Activated naive CD4-positive, alpha-beta T cell treated with anti-CD3 and anti-CD28 coated beads for 36 hours (primary cell): ENCODE data around the gene TBL1XR1. TPM values are rescaled to one million over a fixed set of nuclear protein-coding genes. Genes with fewer than 3 reads are reported as not detected.

Experiments used
- CTCF ChIA-PET: fragments of 350-600 bp; sonication (Branson Sonifier 250); formaldehyde crosslinking; loops from one replicate; lab custom pipeline; 2021; ENCODE audit warnings: antibody characterized with exemption; lab: Charles Lee
- DNase-seq: peaks from one replicate; pipeline ENCODE4 v3.0.0-alpha.2; 2020
- H3K27ac Mint-ChIP-seq: one replicate; pipeline ENCODE4 v1.8.0; 2021; ENCODE audit warnings: mild to moderate bottlenecking, mixed read lengths
- H3K27me3 Mint-ChIP-seq: one replicate; pipeline ENCODE4 v1.8.0; 2021; ENCODE audit warnings: low read depth, mixed read lengths
- H3K36me3 Mint-ChIP-seq: one replicate; pipeline ENCODE4 v1.8.0; 2021; ENCODE audit warnings: low read depth, mixed read lengths
- H3K4me1 Mint-ChIP-seq: one replicate; pipeline ENCODE4 v1.8.0; 2021; ENCODE audit warnings: low read depth, mixed read lengths
- H3K4me3 Mint-ChIP-seq: one replicate; pipeline ENCODE4 v1.8.0; 2021; ENCODE audit warnings: mild to moderate bottlenecking, moderate library complexity, mixed read lengths
- H3K9me3 Mint-ChIP-seq: one replicate; pipeline ENCODE4 v1.8.0; 2021; ENCODE audit warnings: mixed read lengths
- intact Hi-C: fragments of 100-400 bp; cut with micrococcal nuclease; formaldehyde crosslinking; loops from one replicate; pipeline ENCODE4 v1.15.1; 2023
- total RNA-seq, 2 experiments: library from RNA; stranded (reverse); gene quantifications; one replicate each; pipeline ENCODE4 v1.2.3, GENCODE V29; 2021

Gene TBL1XR1
- total RNA-seq, 2 experiments from 2014 or later: 149 to 162 TPM

GRCh38 chr3:177098551-177098950 lies 98.7 kb downstream of the TBL1XR1 start:
- Mint-ChIP-seq H3K27me3 (no peaks in the 10 kb centered on the region), H3K9me3 (peaks cover 15% of the 10 kb centered on the region), H3K4me1 (peaks cover 15% of the 10 kb centered on the region), H3K27ac (no peak overlapping the region), H3K36me3 (peaks cover 32% of the 10 kb centered on the region), H3K4me3 (no peak overlapping the region)
- no peak for DNase-seq
- CTCF ChIA-PET: no interaction called here
- intact Hi-C loops: no loop called here

- no peak overlapping the region for H3K4me3 Mint-ChIP-seq
- H3K4me1 Mint-ChIP-seq: peaks cover 14% of the 10 kb centered on the region
- H3K9me3 Mint-ChIP-seq: peaks cover 26% of the 10 kb centered on the region
- no peak overlapping the region for H3K27ac Mint-ChIP-seq
- DNase-seq: no peak
- intact Hi-C loops: no loop called here
- CTCF ChIA-PET: interaction anchor here (0.8 kb wide), 1 partner anchor 8 kb away, joined by 4 read pairs; no protein-coding TSS in a partner anchor
- peaks cover 46% of the 10 kb centered on the region for H3K36me3 Mint-ChIP-seq
- no peaks in the 10 kb centered on the region for H3K27me3 Mint-ChIP-seq
Measured at GRCh38 chr3:177096615-177097014, 100.7 kb downstream of the TBL1XR1 start.

GRCh38 chr3:177093966-177094365 lies 103.3 kb downstream of the TBL1XR1 start:
- CTCF ChIA-PET: no interaction called here
- intact Hi-C loops: no loop called here
- Mint-ChIP-seq H3K9me3 (peaks cover 29% of the 10 kb centered on the region), H3K27me3 (no peaks in the 10 kb centered on the region), H3K4me1 (peaks cover 22% of the 10 kb centered on the region), H3K36me3 (peaks cover 60% of the 10 kb centered on the region), H3K27ac (no peak overlapping the region), H3K4me3 (no peak overlapping the region)
- no peak for DNase-seq

- CTCF ChIA-PET: interaction anchor here (0.7 to 1.2 kb wide), 2 partner anchors 13 to 30 kb away, joined by 3 read pairs; no protein-coding TSS in a partner anchor
- Mint-ChIP-seq H3K27me3 (no peaks in the 10 kb centered on the region), H3K4me3 (no peak overlapping the region), H3K4me1 (peaks cover 41% of the 10 kb centered on the region), H3K9me3 (peaks cover 22% of the 10 kb centered on the region), H3K36me3 (peaks cover 50% of the 10 kb centered on the region), H3K27ac (no peak overlapping the region)
- no peak for DNase-seq
- intact Hi-C loops: no loop called here
Measured at GRCh38 chr3:177089901-177090300, 107.4 kb downstream of the TBL1XR1 start.

- H3K4me1 Mint-ChIP-seq: peaks cover 48% of the 10 kb centered on the region
Measured at GRCh38 chr3:177089110-177089509, 108.2 kb downstream of the TBL1XR1 start.

GRCh38 chr3:177085794-177086193 lies 111.5 kb downstream of the TBL1XR1 start:
- H3K9me3 Mint-ChIP-seq: peaks cover 2% of the 10 kb centered on the region
- peaks cover 23% of the 10 kb centered on the region for H3K36me3 Mint-ChIP-seq
- intact Hi-C loops: no loop called here
- no peak overlapping the region for H3K27ac Mint-ChIP-seq
- H3K4me3 Mint-ChIP-seq: no peak overlapping the region
- peaks cover 47% of the 10 kb centered on the region for H3K4me1 Mint-ChIP-seq
- H3K27me3 Mint-ChIP-seq: no peaks in the 10 kb centered on the region
- CTCF ChIA-PET: no interaction called here
- DNase-seq: no peak

More at GRCh38 chr3:177089110-177089509, 108.2 kb downstream of the TBL1XR1 start:
- CTCF ChIA-PET: no interaction called here
- no peak for DNase-seq
- peaks cover 50% of the 10 kb centered on the region for H3K36me3 Mint-ChIP-seq
- H3K27me3 Mint-ChIP-seq: no peaks in the 10 kb centered on the region
- H3K9me3 Mint-ChIP-seq: peaks cover 22% of the 10 kb centered on the region
- H3K27ac Mint-ChIP-seq: no peak overlapping the region
- intact Hi-C loops: no loop called here
- H3K4me3 Mint-ChIP-seq: no peak overlapping the region

GRCh38 chr3:177084616-177085015 lies 112.7 kb downstream of the TBL1XR1 start:
- intact Hi-C loops: no loop called here
- no peak overlapping the region for H3K27ac Mint-ChIP-seq
- H3K9me3 Mint-ChIP-seq: peaks cover 2% of the 10 kb centered on the region
- DNase-seq: no peak
- H3K36me3 Mint-ChIP-seq: peaks cover 20% of the 10 kb centered on the region
- peaks cover 43% of the 10 kb centered on the region for H3K4me1 Mint-ChIP-seq
- CTCF ChIA-PET: no interaction called here
- no peaks in the 10 kb centered on the region for H3K27me3 Mint-ChIP-seq
- no peak overlapping the region for H3K4me3 Mint-ChIP-seq

- intact Hi-C loops: no loop called here
- DNase-seq: no peak
- Mint-ChIP-seq H3K27me3 (no peaks in the 10 kb centered on the region), H3K9me3 (peaks cover 2% of the 10 kb centered on the region), H3K36me3 (peaks cover 28% of the 10 kb centered on the region), H3K4me3 (no peak overlapping the region), H3K27ac (no peak overlapping the region), H3K4me1 (peaks cover 16% of the 10 kb centered on the region)
- CTCF ChIA-PET: interaction anchor here (0.5 to 0.8 kb wide), 4 partner anchors 10 to 967 kb away, joined by 3 to 4 read pairs (median 4); no protein-coding TSS in a partner anchor
Measured at GRCh38 chr3:177080122-177080521, 117.2 kb downstream of the TBL1XR1 start.

- DNase-seq: no peak
- no peak overlapping the region for H3K27ac Mint-ChIP-seq
- intact Hi-C loops: no loop called here
- no peak overlapping the region for H3K4me3 Mint-ChIP-seq
- no peaks in the 10 kb centered on the region for H3K27me3 Mint-ChIP-seq
- H3K36me3 Mint-ChIP-seq: peaks cover 27% of the 10 kb centered on the region
- CTCF ChIA-PET: interaction anchor here (0.5 kb wide), 1 partner anchor 967 kb away, joined by 3 read pairs; no protein-coding TSS in a partner anchor
- peaks cover 2% of the 10 kb centered on the region for H3K9me3 Mint-ChIP-seq
- peaks cover 12% of the 10 kb centered on the region for H3K4me1 Mint-ChIP-seq
Measured at GRCh38 chr3:177079684-177080083, 117.6 kb downstream of the TBL1XR1 start.

- intact Hi-C loops: no loop called here
- peaks cover 21% of the 10 kb centered on the region for H3K36me3 Mint-ChIP-seq
- no peak for DNase-seq
- peaks cover 49% of the 10 kb centered on the region for H3K4me1 Mint-ChIP-seq
- H3K27me3 Mint-ChIP-seq: no peaks in the 10 kb centered on the region
- H3K9me3 Mint-ChIP-seq: no peaks in the 10 kb centered on the region
- H3K27ac Mint-ChIP-seq: no peak overlapping the region
- CTCF ChIA-PET: no interaction called here
- no peak overlapping the region for H3K4me3 Mint-ChIP-seq
Measured at GRCh38 chr3:177071496-177072156, 125.7 kb downstream of the TBL1XR1 start.

GRCh38 chr3:177069514-177070329 lies 127.6 kb downstream of the TBL1XR1 start:
- intact Hi-C loops: no loop called here
- H3K36me3 Mint-ChIP-seq: peaks cover 9% of the 10 kb centered on the region
- no peak for DNase-seq
- CTCF ChIA-PET: interaction anchor here (0.5 to 1.4 kb wide), 3 partner anchors 9 to 111 kb away, joined by 3 to 5 read pairs (median 5); no protein-coding TSS in a partner anchor
- no peaks in the 10 kb centered on the region for H3K9me3 Mint-ChIP-seq
- no peak overlapping the region for H3K4me3 Mint-ChIP-seq
- no peaks in the 10 kb centered on the region for H3K27me3 Mint-ChIP-seq
- H3K27ac Mint-ChIP-seq: no peak overlapping the region
- peaks cover 60% of the 10 kb centered on the region for H3K4me1 Mint-ChIP-seq

- no peak for DNase-seq
- Mint-ChIP-seq H3K9me3 (no peaks in the 10 kb centered on the region), H3K27me3 (no peaks in the 10 kb centered on the region), H3K36me3 (peaks cover 8% of the 10 kb centered on the region), H3K4me1 (peaks cover 63% of the 10 kb centered on the region), H3K27ac (peak overlapping the region; percentile 19), H3K4me3 (no peak overlapping the region)
- intact Hi-C loops: no loop called here
- CTCF ChIA-PET: interaction anchor here (0.5 to 1.4 kb wide), 3 partner anchors 10 to 17 kb away, joined by 3 to 5 read pairs (median 3); no protein-coding TSS in a partner anchor
Measured at GRCh38 chr3:177068967-177069366, 128.3 kb downstream of the TBL1XR1 start.
